Thyroid gland (tissue), 4 donors: Measurements from ENCODE around the gene MTLN.

Experiments used
- POLR2A ChIP-seq, 2 donors: fragments of 450-650 bp; IDR thresholded peaks; one replicate each; pipeline ENCODE4 v1.6.1; 2017; ENCODE audit warnings: antibody characterized with exemption in 2 of 2, mild to moderate bottlenecking in 2 of 2, moderate library complexity in 1 of 2
- TF ChIP-seq, protein P1 (sequence below), 6 experiments: fragments of 200-600 bp in 3 of 6; fragments of 450-650 bp in 3 of 6; sonication (generic) in 3 of 6; IDR thresholded peaks; one replicate each; pipeline ENCODE4 v1.5.1; 2016 to 2019; ENCODE audit warnings: antibody characterized with exemption in 6 of 6, mild to moderate bottlenecking in 2 of 6, inconsistent platforms in 1 of 6, moderate library complexity in 1 of 6

DNA sequence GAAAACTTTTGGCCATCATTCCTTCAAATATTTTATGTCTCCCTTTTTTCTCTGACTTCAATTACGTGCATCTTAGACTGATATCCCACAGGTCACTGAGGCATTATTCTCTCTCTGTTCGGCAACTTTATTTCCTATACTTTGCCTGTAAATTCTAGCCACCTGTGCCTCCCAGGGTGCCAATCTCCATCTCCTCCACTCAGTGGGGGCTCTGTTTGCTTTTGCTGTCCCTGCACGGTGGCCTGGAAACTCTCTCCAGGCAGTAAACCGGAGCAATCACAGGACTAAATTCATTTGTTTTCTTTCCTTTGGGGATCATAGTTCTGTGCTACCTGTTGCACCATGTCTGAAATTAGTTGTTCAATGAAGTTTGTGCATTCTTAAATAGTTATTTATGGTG lies 9.6 kb upstream of the MTLN start:
- TF ChIP-seq POLR2A (IDR thresholded peaks at IDR 0.05): no peak
- TF ChIP-seq, protein P1, sequence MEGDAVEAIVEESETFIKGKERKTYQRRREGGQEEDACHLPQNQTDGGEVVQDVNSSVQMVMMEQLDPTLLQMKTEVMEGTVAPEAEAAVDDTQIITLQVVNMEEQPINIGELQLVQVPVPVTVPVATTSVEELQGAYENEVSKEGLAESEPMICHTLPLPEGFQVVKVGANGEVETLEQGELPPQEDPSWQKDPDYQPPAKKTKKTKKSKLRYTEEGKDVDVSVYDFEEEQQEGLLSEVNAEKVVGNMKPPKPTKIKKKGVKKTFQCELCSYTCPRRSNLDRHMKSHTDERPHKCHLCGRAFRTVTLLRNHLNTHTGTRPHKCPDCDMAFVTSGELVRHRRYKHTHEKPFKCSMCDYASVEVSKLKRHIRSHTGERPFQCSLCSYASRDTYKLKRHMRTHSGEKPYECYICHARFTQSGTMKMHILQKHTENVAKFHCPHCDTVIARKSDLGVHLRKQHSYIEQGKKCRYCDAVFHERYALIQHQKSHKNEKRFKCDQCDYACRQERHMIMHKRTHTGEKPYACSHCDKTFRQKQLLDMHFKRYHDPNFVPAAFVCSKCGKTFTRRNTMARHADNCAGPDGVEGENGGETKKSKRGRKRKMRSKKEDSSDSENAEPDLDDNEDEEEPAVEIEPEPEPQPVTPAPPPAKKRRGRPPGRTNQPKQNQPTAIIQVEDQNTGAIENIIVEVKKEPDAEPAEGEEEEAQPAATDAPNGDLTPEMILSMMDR (IDR thresholded peaks at IDR 0.05): no peak
